ENCODE measurements around the gene TEAD4.

GRCh38 chr12:3000548-3001275, 41.5 kb downstream of the TEAD4 start:
- TF ChIP-seq CTCF (conservative IDR thresholded peaks at IDR 0.05; ENCODE audit: low read length) (0 out of 2 replicates have a peak, but pooled peaks have one; percentile 25), EZH2phosphoT487 (IDR thresholded peaks at IDR 0.05; ENCODE audit: borderline replicate concordance, low read depth, low read length) (no peak)

All from OCI-LY7 (cell line).